ENCODE data around the gene AQP2.

The AQP2 gene

DNA sequence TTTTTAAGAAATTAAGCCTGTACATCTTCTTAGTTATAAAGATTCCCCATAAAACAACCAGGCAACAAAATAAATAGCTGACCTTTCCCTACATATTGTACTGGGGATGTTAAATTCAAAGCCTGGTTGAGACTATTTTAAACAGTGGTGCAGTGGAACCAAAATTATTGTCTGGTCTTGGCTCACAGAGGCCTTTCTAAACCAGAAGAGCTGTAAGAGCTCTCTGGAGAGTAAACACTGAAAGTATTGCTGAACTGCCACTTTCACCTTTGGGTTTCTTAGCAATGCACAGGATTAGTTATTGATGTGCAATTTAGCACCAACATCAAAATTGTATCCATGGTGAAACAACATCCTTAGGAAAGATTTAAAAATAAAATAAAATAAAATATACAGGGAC, 54.2 kb downstream of the AQP2 start:
- DNase-seq = no peak

DNA sequence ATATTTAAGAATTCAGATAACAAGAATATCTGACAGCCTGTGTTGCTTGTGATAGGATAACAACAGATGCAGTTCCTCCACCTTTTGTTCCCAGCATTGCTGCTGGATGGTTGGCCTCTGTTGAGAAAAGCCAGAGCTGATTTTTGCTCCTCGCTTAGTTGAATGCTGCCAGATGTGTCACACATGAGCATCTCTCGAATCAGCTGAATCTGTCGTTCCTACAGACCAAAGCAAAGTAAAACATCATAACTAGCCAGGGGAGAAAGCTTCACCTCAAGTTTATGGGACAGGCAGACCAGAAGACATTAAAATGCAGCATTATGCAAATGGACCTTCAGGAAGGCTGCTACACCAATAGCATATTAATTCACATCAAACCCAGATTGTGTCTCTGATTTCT, 54.6 kb downstream of the AQP2 start:
- DNase-seq = no peak

DNA sequence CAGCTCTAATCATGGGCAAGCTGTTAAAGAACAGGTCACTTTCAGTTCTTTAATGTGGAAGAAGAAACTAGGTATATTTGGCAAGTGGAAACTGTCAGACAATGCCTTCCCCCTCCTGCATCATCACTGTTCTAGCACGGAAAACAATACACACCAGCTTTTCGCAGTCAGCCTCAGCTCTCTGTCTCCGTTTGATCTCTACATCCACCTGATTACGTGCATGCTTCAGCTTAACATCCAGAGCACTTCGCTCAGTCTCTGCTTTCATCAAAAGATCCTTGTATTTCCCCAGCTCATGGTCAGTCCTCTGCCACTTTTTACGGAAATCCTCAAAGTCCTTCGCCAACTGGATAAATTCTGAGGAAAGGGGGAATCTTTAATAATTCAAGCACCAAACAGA, 55.7 kb downstream of the AQP2 start:
- DNase-seq = no peak

DNA sequence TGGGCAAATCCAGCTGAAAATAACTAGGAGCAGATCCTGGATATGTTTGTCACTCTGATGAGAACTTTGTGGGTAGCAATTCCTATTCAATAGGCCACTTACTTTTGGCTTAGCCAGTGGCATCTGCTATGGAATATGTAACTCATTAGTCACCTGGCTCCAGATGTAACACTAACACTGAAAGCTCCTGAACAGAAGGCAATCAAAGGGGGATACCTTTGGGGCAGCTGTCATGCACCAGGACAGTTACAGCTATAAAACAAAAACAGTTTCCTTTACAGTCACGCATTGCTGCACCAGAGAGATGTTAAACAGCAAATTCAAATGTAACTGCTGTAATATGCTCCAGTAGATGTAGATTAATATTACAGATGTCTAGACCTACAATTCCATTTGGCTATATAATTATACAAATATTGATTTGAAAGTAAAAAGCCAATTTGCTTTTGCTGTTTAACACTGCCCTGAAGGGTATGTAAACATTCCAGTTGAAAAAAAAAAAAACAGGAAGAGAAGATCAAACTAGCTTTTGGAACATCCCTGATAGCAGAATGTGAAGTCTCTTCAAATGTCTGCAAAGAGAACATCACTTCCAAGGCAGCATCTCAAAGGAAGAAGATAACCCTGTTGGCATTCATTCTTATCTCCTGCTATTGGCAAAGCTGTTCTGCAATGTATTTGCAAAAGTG, 56.4 kb downstream of the AQP2 start:
- DNase-seq = peak; percentile 25

Measured in NCI-H2029 (cell line).